NCI-H1417 treated with DMSO at 0.1 percent for 48 hours (cell line): ENCODE results near the gene RAPGEF4.

Experiments
- DNase-seq: peaks from one replicate; lab custom pipeline; 2025; lab: John Stamatoyannopoulos, UW

The RAPGEF4 gene

GRCh38 chr2:172969609-172970008 is 234.0 kb downstream of the RAPGEF4 start:
- DNase-seq = no peak

GRCh38 chr2:172970660-172971059 is 235.0 kb downstream of the RAPGEF4 start:
- DNase-seq = no peak

GRCh38 chr2:172972005-172972619 is 236.5 kb downstream of the RAPGEF4 start:
- DNase-seq = no peak

- no peak for DNase-seq
Observed at GRCh38 chr2:172974762-172975161, 239.1 kb downstream of the RAPGEF4 start.

GRCh38 chr2:172976116-172976515 is 240.5 kb downstream of the RAPGEF4 start:
- no peak for DNase-seq

- no peak for DNase-seq
Observed at GRCh38 chr2:172976816-172977215, 241.2 kb downstream of the RAPGEF4 start.

- DNase-seq = no peak
Observed at GRCh38 chr2:172977270-172978062, 241.8 kb downstream of the RAPGEF4 start.

GRCh38 chr2:172978063-172978383 is 242.4 kb downstream of the RAPGEF4 start:
- no peak for DNase-seq

- no peak for DNase-seq
Observed at GRCh38 chr2:172985139-172985892, 249.7 kb downstream of the RAPGEF4 start.

- DNase-seq = no peak
Observed at GRCh38 chr2:172986040-172986439, 250.4 kb downstream of the RAPGEF4 start.

GRCh38 chr2:172988728-172989127 is 253.1 kb downstream of the RAPGEF4 start:
- DNase-seq = no peak

- no peak for DNase-seq
Observed at GRCh38 chr2:172991031-172991430, 255.4 kb downstream of the RAPGEF4 start.

- DNase-seq = no peak
Observed at GRCh38 chr2:172993139-172993538, 257.5 kb downstream of the RAPGEF4 start.

- no peak for DNase-seq
Observed at GRCh38 chr2:172993931-172994717, 258.5 kb downstream of the RAPGEF4 start.

GRCh38 chr2:172994864-172995263 is 259.2 kb downstream of the RAPGEF4 start:
- DNase-seq = no peak

GRCh38 chr2:172995323-172996244 is 259.9 kb downstream of the RAPGEF4 start:
- no peak for DNase-seq

- DNase-seq = no peak
Observed at GRCh38 chr2:172996387-172996961, 260.8 kb downstream of the RAPGEF4 start.

GRCh38 chr2:172997031-172997430 is 261.4 kb downstream of the RAPGEF4 start:
- no peak for DNase-seq

GRCh38 chr2:172998547-172999272 is 263.1 kb downstream of the RAPGEF4 start:
- DNase-seq = no peak
